Vagina (tissue), 2 donors: ENCODE measurements around the gene ZBTB47. TPM values are rescaled to one million over a fixed set of nuclear protein-coding genes. Genes with fewer than 3 reads are reported as not detected.
A peak's percentile ranks its signal among the peaks of the same experiment; 100 is the strongest.

Experiments used
- DNase-seq, 2 donors: peaks; one replicate each; pipeline ENCODE4 v3.0.0-alpha.2; 2017; ENCODE audit errors: extremely low spot score in 2 of 2
- H3K27ac ChIP-seq: fragments of 200-600 bp; sonication (generic); one replicate; pipeline ENCODE4 v1.5.1; 2019
- H3K27me3 ChIP-seq: fragments of 200-600 bp; sonication (generic); one replicate; pipeline ENCODE4 v1.5.1; 2019
- H3K36me3 ChIP-seq, 2 donors: fragments of 200-600 bp; sonication (generic); one replicate each; pipeline ENCODE4 v1.5.1; 2017 to 2019
- H3K4me1 ChIP-seq: fragments of 200-600 bp; sonication (generic); one replicate; pipeline ENCODE4 v1.5.1; 2019
- H3K4me3 ChIP-seq, 2 donors: fragments of 200-600 bp; sonication (generic); 1 replicate in 1 of 2; 2 replicates in 1 of 2; pipeline ENCODE4 v1.5.1; 2016 to 2019
- H3K9me3 ChIP-seq: fragments of 200-600 bp; sonication (generic); one replicate; pipeline ENCODE4 v1.5.1; 2019
- POLR2A ChIP-seq, 2 donors: fragments of 450-650 bp; IDR thresholded peaks; one replicate each; pipeline ENCODE4 v1.6.1; 2017; ENCODE audit warnings: antibody characterized with exemption in 2 of 2, mild to moderate bottlenecking in 2 of 2, moderate library complexity in 2 of 2
- POLR2AphosphoS5 ChIP-seq, 2 donors: sonication (generic); formaldehyde crosslinking; IDR thresholded peaks; one replicate each; pipeline ENCODE4 v1.9.0; 2017; ENCODE audit warnings: antibody characterized with exemption in 2 of 2, mild to moderate bottlenecking in 2 of 2, low read depth in 1 of 2; ENCODE audit not compliant: insufficient read depth in 1 of 2
- intact Hi-C: fragments of 100-400 bp; cut with DNase I; formaldehyde crosslinking; loops from one replicate; pipeline ENCODE4 v1.15.1; 2023
- total RNA-seq: library from RNA; depleted of rRNA; stranded (reverse); fragments of >200 nt; gene quantifications from one replicate; pipeline ENCODE4 v1.2.3, GENCODE V29; 2016
- TF ChIP-seq, protein P1 (sequence below), 3 experiments: fragments of 450-650 bp in 2 of 3; fragments of 200-600 bp in 1 of 3; sonication (generic) in 1 of 3; IDR thresholded peaks; one replicate each; pipeline ENCODE4 v1.5.1; 2017 to 2019; ENCODE audit warnings: antibody characterized with exemption in 3 of 3, mild to moderate bottlenecking in 2 of 3, moderate library complexity in 2 of 3

ZBTB47 gene
- total RNA-seq, 1 donor from 2014 or later, result 47.9 TPM

GRCh38 chr3:42612928-42613327, 40.6 kb upstream of the ZBTB47 start:
- intact Hi-C loops, result no loop called here
- DNase-seq, result no peak
- peaks cover 59% of the 10 kb centered on the region for H3K4me1 ChIP-seq
- H3K4me3 ChIP-seq, result no peak overlapping the region
- H3K27ac ChIP-seq, result no peak overlapping the region
- H3K27me3 ChIP-seq, result no peaks in the 10 kb centered on the region
- no peaks in the 10 kb centered on the region for H3K9me3 ChIP-seq
- no peak for TF ChIP-seq POLR2AphosphoS5 (IDR thresholded peaks at IDR 0.05; ENCODE audit: insufficient read depth in 1 of 2, low read depth in 1 of 2)
- TF ChIP-seq, protein P1, sequence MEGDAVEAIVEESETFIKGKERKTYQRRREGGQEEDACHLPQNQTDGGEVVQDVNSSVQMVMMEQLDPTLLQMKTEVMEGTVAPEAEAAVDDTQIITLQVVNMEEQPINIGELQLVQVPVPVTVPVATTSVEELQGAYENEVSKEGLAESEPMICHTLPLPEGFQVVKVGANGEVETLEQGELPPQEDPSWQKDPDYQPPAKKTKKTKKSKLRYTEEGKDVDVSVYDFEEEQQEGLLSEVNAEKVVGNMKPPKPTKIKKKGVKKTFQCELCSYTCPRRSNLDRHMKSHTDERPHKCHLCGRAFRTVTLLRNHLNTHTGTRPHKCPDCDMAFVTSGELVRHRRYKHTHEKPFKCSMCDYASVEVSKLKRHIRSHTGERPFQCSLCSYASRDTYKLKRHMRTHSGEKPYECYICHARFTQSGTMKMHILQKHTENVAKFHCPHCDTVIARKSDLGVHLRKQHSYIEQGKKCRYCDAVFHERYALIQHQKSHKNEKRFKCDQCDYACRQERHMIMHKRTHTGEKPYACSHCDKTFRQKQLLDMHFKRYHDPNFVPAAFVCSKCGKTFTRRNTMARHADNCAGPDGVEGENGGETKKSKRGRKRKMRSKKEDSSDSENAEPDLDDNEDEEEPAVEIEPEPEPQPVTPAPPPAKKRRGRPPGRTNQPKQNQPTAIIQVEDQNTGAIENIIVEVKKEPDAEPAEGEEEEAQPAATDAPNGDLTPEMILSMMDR (IDR thresholded peaks at IDR 0.05), result no peak
- no peak for TF ChIP-seq POLR2A (IDR thresholded peaks at IDR 0.05)
- peaks cover 0 to 1% of the 10 kb centered on the region in 2 donors for H3K36me3 ChIP-seq

- Histone ChIP-seq H3K4me1 (peaks cover 54% of the 10 kb centered on the region), H3K36me3 (peaks cover 0 to 6% of the 10 kb centered on the region in 2 donors)
- DNase-seq, result no peak
Measured at GRCh38 chr3:42613462-42613861, 40.0 kb upstream of the ZBTB47 start.

DNA sequence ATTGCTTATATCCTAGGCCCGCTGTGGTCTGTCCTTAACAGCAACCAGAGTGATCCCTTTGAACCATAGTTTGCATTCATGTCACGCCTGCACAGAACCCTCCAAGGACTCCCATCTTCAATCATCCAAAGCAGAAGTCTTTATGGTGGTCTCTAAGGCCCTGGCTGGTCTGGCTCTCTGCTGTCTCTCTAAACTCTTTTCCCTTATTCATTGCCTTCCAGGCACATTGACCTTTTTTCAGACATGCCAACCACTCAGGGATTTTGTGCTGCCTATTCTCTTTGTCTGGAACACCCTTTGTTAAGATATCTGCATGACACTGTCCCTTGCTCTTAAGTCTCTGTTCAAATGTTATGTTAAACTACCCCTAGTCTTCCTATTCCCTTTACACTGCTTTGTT, 21.9 kb upstream of the ZBTB47 start:
- Histone ChIP-seq H3K36me3 (peaks cover 7 to 55% of the 10 kb centered on the region in 2 donors), H3K4me1 (no peaks in the 10 kb centered on the region), H3K27ac (no peak overlapping the region), H3K9me3 (no peaks in the 10 kb centered on the region), H3K27me3 (no peaks in the 10 kb centered on the region), H3K4me3 (no peak overlapping the region)
- intact Hi-C loops, result no loop called here
- DNase-seq, result no peak
- TF ChIP-seq POLR2AphosphoS5 (IDR thresholded peaks at IDR 0.05; ENCODE audit: insufficient read depth in 1 of 2, low read depth in 1 of 2), result no peak

More at GRCh38 chr3:42613462-42613861, 40.0 kb upstream of the ZBTB47 start:
- H3K27me3 ChIP-seq, result no peaks in the 10 kb centered on the region
- TF ChIP-seq, protein P1 (IDR thresholded peaks at IDR 0.05), result peak in 1 of 3 experiments; percentile 20
- TF ChIP-seq POLR2AphosphoS5 (IDR thresholded peaks at IDR 0.05; ENCODE audit: insufficient read depth in 1 of 2, low read depth in 1 of 2) (no peak), POLR2A (IDR thresholded peaks at IDR 0.05) (no peak)
- no peak overlapping the region for H3K27ac ChIP-seq
- intact Hi-C loops, result no loop called here
- H3K4me3 ChIP-seq, result no peak overlapping the region
- H3K9me3 ChIP-seq, result no peaks in the 10 kb centered on the region

DNA sequence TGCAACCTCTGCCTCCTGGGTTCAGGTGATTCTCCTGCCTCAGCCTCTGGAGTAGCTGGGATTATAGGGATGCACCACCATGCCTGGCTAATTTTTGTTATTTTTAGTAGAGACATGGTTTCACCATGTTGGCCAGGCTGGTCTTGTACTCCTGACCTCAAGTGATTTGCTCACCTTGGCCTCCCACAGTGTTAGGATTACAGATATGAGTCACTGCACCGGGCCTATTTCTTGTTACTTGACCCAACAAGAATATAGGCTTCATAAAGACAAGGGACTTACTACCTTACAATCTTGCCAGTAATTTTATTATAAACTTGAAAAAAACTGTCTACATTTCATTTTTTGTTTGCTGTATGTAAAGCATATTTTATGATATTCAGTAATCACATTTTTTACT, 21.4 kb upstream of the ZBTB47 start:
- DNase-seq, result no peak
- peaks cover 8 to 60% of the 10 kb centered on the region in 2 donors for H3K36me3 ChIP-seq
- H3K27ac ChIP-seq, result no peak overlapping the region
- TF ChIP-seq, protein P1 (IDR thresholded peaks at IDR 0.05), result no peak
- no peak for TF ChIP-seq POLR2AphosphoS5 (IDR thresholded peaks at IDR 0.05; ENCODE audit: insufficient read depth in 1 of 2, low read depth in 1 of 2)
- intact Hi-C loops, result no loop called here
- no peak overlapping the region for H3K4me3 ChIP-seq
- H3K4me1 ChIP-seq, result no peaks in the 10 kb centered on the region
- H3K27me3 ChIP-seq, result no peaks in the 10 kb centered on the region
- no peaks in the 10 kb centered on the region for H3K9me3 ChIP-seq

DNA sequence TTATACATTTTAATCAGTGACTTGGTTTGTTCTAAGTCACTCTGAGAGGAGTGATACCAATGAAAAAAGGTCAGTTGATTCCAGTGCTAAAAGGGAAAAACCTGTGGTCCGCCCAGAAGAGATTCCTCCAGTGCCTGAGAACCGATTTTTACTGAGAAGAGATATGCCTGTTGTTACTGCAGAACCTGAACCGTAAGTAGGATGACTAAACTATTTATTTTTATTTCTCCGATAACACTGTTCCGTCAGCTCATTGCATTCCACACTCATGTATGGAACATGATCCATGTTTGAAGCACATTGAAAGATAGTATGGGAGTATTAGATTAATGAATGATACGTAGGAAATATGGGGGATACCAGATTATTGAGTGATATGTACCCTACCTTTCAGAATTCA, 20.0 kb upstream of the ZBTB47 start:
- TF ChIP-seq, protein P1 (IDR thresholded peaks at IDR 0.05), result no peak
- TF ChIP-seq POLR2A (IDR thresholded peaks at IDR 0.05), result no peak
- TF ChIP-seq POLR2AphosphoS5 (IDR thresholded peaks at IDR 0.05; ENCODE audit: insufficient read depth in 1 of 2, low read depth in 1 of 2), result no peak
- no peak for DNase-seq
- peaks cover 11 to 74% of the 10 kb centered on the region in 2 donors for H3K36me3 ChIP-seq

More for the DNA sequence above, 20.0 kb upstream of the ZBTB47 start:
- Histone ChIP-seq H3K4me1 (no peaks in the 10 kb centered on the region), H3K4me3 (no peak overlapping the region), H3K27ac (no peak overlapping the region), H3K9me3 (no peaks in the 10 kb centered on the region), H3K27me3 (no peaks in the 10 kb centered on the region)
- intact Hi-C loops, result no loop called here
